ENCODE results near the gene TLR3. TPM values are rescaled to one million over a fixed set of nuclear protein-coding genes. Genes with fewer than 3 reads are reported as not detected.
A peak's percentile ranks its signal among the peaks of the same experiment; 100 is the strongest.

TLR3 gene
- total and polyA plus RNA-seq, 2 of the 8 experiments (the other 6 are each of a cell fraction or from before 2014, with no cell fraction given) = 1.00 to 2.6 TPM

DNA sequence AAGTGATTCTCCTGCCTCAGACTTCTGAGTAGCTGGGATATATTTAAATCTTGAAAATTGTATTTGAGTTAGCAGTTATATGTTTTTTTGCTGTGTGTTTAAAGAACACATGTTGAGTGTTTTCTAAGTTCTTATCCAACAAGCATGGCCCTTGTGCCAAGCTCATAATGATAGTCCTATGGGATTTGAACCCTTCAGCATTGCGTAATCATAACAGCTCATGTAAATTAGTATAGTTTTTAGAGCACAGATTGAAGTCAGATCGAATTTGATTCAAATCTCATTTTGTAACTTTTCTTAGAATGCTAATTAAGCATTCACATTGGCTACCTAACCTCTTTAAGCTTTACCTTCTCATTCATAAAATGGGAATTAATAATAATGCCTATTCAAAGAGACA lies 47.7 kb downstream of the TLR3 start:
- no peaks in the 10 kb centered on the region for H3K79me1 ChIP-seq (ENCODE audit: low read depth, low read length)
- no peak overlapping the region for H2BK20ac ChIP-seq (ENCODE audit: low read length)
- POLR2A ChIA-PET (ENCODE audit: partially characterized antibody) = no interaction called here
- H2BK12ac ChIP-seq (ENCODE audit: low read depth, low read length) = no peak overlapping the region
- peaks cover 0 to 5% (median 0%) of the 10 kb centered on the region in 4 experiments; a peak in 3 of 7 replicates for H3K4me1 ChIP-seq (replicated peaks in 1 of 4; ENCODE audit: control insufficient read depth in 3 of 4, insufficient read depth in 4 of 4, low read length in 3 of 4)
- no peak overlapping the region for H4K8ac ChIP-seq (ENCODE audit: extremely low read depth, insufficient read depth, low read length)
- FAIRE-seq (no peak), DNase-seq (ENCODE audit: low read depth in 1 of 2, low spot score in 2 of 2) (no peak)
- no peaks in the 10 kb centered on the region for H3K79me2 ChIP-seq (ENCODE audit: control insufficient read depth in 1 of 2, insufficient read depth in 2 of 2, low read length in 2 of 2)
- 88% methylated on average over 2 of the region's 2 CpGs; no CpG with 5 or more reads in 1 of the 2 experiments for WGBS, 2 experiments (ENCODE audit: extremely low coverage in 1 of 2, insufficient coverage in 1 of 2, insufficient read length in 1 of 2, insufficient replicate concordance in 2 of 2, low coverage in 1 of 2, low lambda C conversion rate in 2 of 2, missing lambda C conversion rate in 1 of 2)
- H3K27me3 ChIP-seq (replicated peaks in 1 of 4; ENCODE audit: control insufficient read depth in 3 of 4, extremely low read depth in 1 of 4, insufficient read depth in 3 of 4, low read length in 3 of 4) = no peaks in the 10 kb centered on the region
- no peak overlapping the region for H2BK120ac ChIP-seq (replicated peaks; ENCODE audit: low read depth, low read length)
- TF ChIP-seq CEBPB (IDR thresholded peaks at IDR 0.05; ENCODE audit: low read depth, low read length) (peak; percentile 84; the same call in 1 of the 2 replicates), CBX5 (IDR thresholded peaks at IDR 0.05; ENCODE audit: low read depth, low read length) (no peak)
- no peaks in the 10 kb centered on the region for H4K20me1 ChIP-seq (replicated peaks in 1 of 2; ENCODE audit: control insufficient read depth in 1 of 2, insufficient read depth in 2 of 2, low read length in 2 of 2)
- CTCF ChIA-PET (ENCODE audit: partially characterized antibody) = interaction anchor here (1.1 to 2.1 kb wide), 2 partner anchors 11 to 18 kb away, joined by 3 to 10 read pairs; no protein-coding TSS in a partner anchor
- no peak overlapping the region for H3K4ac ChIP-seq (replicated peaks; ENCODE audit: insufficient read length, low read depth, low read length)
- H3K56ac ChIP-seq (replicated peaks; ENCODE audit: insufficient read length, low read depth, low read length) = no peak overlapping the region
- no peak overlapping the region for H3K4me2 ChIP-seq (ENCODE audit: insufficient read depth in 1 of 2, low read depth in 2 of 2, low read length in 2 of 2)
- no peak overlapping the region for H4K91ac ChIP-seq (replicated peaks; ENCODE audit: insufficient read length, low read length)
- H3K9me3 ChIP-seq (ENCODE audit: insufficient read depth in 2 of 2, low read depth in 1 of 2, low read length in 1 of 2) = no peaks in the 10 kb centered on the region
- no peak overlapping the region for H3K14ac ChIP-seq (ENCODE audit: insufficient read length)
- H3K23me2 ChIP-seq (ENCODE audit: low read depth, low read length) = no peaks in the 10 kb centered on the region
- no peak overlapping the region for H2AK5ac ChIP-seq (ENCODE audit: low read depth, low read length)
- H2AFZ ChIP-seq (ENCODE audit: low read length) = no peak overlapping the region
- H3K23ac ChIP-seq (ENCODE audit: insufficient read length) = no peak overlapping the region
- H2BK15ac ChIP-seq (ENCODE audit: low read length) = no peak overlapping the region
- no peak overlapping the region for H4K5ac ChIP-seq (ENCODE audit: insufficient read length, low read depth, low read length)
- H3K27ac ChIP-seq (ENCODE audit: low read depth, low read length) = no peak overlapping the region
- H3K18ac ChIP-seq (ENCODE audit: extremely low read depth, low read length) = no peak overlapping the region
- H3K9ac ChIP-seq (replicated peaks in 1 of 4; ENCODE audit: extremely low read depth in 1 of 4, low read depth in 3 of 4, low read length in 3 of 4) = no peak overlapping the region
- no peak overlapping the region for H3K4me3 ChIP-seq (ENCODE audit: extremely low read depth in 1 of 4, insufficient read depth in 2 of 4, low read depth in 3 of 4, low read length in 4 of 4)
- no peaks in the 10 kb centered on the region for H3K36me3 ChIP-seq (ENCODE audit: control insufficient read depth in 2 of 4, insufficient read depth in 4 of 4, low read length in 3 of 4)
- no peak overlapping the region for H2BK5ac ChIP-seq (ENCODE audit: low read depth, low read length)
